ENCODE measurements around the gene NOS3.

Gene NOS3

GRCh38 chr7:151053751-151054150, 62.9 kb downstream of the NOS3 start:
- DNase-seq = no peak

- DNase-seq = no peak
Observed at GRCh38 chr7:151056283-151056665, 65.5 kb downstream of the NOS3 start.

GRCh38 chr7:151056666-151057505, 66.1 kb downstream of the NOS3 start:
- peak in 1 of 51 donors; percentile 21 for DNase-seq

- no peak for DNase-seq
Observed at GRCh38 chr7:151057506-151057988, 66.7 kb downstream of the NOS3 start, which contains the start of gene CDK5. Gene CDK5, minus strand, starts transcription at chr7:151057897. Its CDS starts 49 bp downstream, at chr7:151057848.

GRCh38 chr7:151057989-151058780, 67.4 kb downstream of the NOS3 start:
- DNase-seq = peak; percentile 77 to 100 (median 98)

GRCh38 chr7:151058781-151059366, 68.1 kb downstream of the NOS3 start:
- peak in 4 of 51 donors; percentile 59 to 82 (median 66) for DNase-seq

GRCh38 chr7:151059367-151060112, 68.7 kb downstream of the NOS3 start, which contains the start of gene SLC4A2:
Gene SLC4A2, plus strand, starts transcription at chr7:151059589. Its CDS starts 2,399 bp downstream, at chr7:151061988.
- DNase-seq = peak; percentile 31 to 94 (median 80)

GRCh38 chr7:151060113-151060415, 69.2 kb downstream of the NOS3 start:
- DNase-seq = peak in 2 of 51 donors; percentile 33 to 65

GRCh38 chr7:151060416-151061212, 69.8 kb downstream of the NOS3 start:
- DNase-seq = peak in 28 of 51 donors; percentile 6 to 73 (median 36)

GRCh38 chr7:151061213-151062110, 70.6 kb downstream of the NOS3 start:
- no peak for DNase-seq

GRCh38 chr7:151062111-151062398, 71.2 kb downstream of the NOS3 start:
- no peak for DNase-seq

- peak in 1 of 51 donors; percentile 34 for DNase-seq
Observed at GRCh38 chr7:151062399-151063211, 71.8 kb downstream of the NOS3 start.

GRCh38 chr7:151063212-151063561, 72.4 kb downstream of the NOS3 start:
- no peak for DNase-seq
